Endothelial cell of umbilical vein (primary cell): ENCODE results near the gene WDR27.

Source experiments
- EZH2 ChIP-seq: IDR thresholded peaks from 2 replicates; pipeline ENCODE4 v1.6.1; 2012; ENCODE audit warnings: borderline replicate concordance, low read depth, mild to moderate bottlenecking, moderate library complexity, low read length, inconsistent platforms; ENCODE audit not compliant: severe bottlenecking
- FOS ChIP-seq: IDR thresholded peaks from 2 replicates; pipeline ENCODE4 v1.6.1; 2011; ENCODE audit warnings: mild to moderate bottlenecking, low read length, moderate library complexity, borderline replicate concordance; ENCODE audit not compliant: insufficient read depth
- GATA2 ChIP-seq: IDR thresholded peaks from 2 replicates; pipeline ENCODE4 v1.7.0; 2011; ENCODE audit warnings: low read depth, mild to moderate bottlenecking, moderate library complexity, mixed read lengths, low read length; ENCODE audit not compliant: insufficient read length, insufficient read depth
- MAX ChIP-seq: IDR thresholded peaks from 2 replicates; pipeline ENCODE4 v1.6.1; 2011; ENCODE audit not compliant: insufficient read depth, insufficient read length
- MYC ChIP-seq: IDR thresholded peaks from one replicate; pipeline ENCODE4 v1.6.1; 2011; ENCODE audit warnings: mild to moderate bottlenecking, low read depth, low read length
- POLR2A ChIP-seq: IDR thresholded peaks from 2 replicates; pipeline ENCODE4 v1.6.1; 2012; ENCODE audit warnings: low read depth, mild to moderate bottlenecking, control low read depth, low read length
- POLR2AphosphoS5 ChIP-seq: IDR thresholded peaks from 2 replicates; pipeline ENCODE4 v1.6.1; 2012; ENCODE audit warnings: low read depth, mild to moderate bottlenecking, control low read depth, low read length, moderate library complexity; ENCODE audit not compliant: insufficient read depth
- TF ChIP-seq, protein P1 (sequence below), 2 donors: IDR thresholded peaks; 1 replicate in 1 of 2; 2 replicates in 1 of 2; pipeline ENCODE4 v1.5.1; 2011; ENCODE audit warnings: low read length in 2 of 2, mild to moderate bottlenecking in 2 of 2, moderate library complexity in 2 of 2, control low read depth in 1 of 2, inconsistent platforms in 1 of 2, low read depth in 1 of 2; ENCODE audit not compliant: insufficient read depth in 1 of 2; ENCODE audit errors: extremely low read depth in 1 of 2

- TF ChIP-seq EZH2, result no peak
- TF ChIP-seq, protein P1, sequence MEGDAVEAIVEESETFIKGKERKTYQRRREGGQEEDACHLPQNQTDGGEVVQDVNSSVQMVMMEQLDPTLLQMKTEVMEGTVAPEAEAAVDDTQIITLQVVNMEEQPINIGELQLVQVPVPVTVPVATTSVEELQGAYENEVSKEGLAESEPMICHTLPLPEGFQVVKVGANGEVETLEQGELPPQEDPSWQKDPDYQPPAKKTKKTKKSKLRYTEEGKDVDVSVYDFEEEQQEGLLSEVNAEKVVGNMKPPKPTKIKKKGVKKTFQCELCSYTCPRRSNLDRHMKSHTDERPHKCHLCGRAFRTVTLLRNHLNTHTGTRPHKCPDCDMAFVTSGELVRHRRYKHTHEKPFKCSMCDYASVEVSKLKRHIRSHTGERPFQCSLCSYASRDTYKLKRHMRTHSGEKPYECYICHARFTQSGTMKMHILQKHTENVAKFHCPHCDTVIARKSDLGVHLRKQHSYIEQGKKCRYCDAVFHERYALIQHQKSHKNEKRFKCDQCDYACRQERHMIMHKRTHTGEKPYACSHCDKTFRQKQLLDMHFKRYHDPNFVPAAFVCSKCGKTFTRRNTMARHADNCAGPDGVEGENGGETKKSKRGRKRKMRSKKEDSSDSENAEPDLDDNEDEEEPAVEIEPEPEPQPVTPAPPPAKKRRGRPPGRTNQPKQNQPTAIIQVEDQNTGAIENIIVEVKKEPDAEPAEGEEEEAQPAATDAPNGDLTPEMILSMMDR (IDR thresholded peaks at IDR 0.05; ENCODE audit: extremely low read depth in 1 of 2, insufficient read depth in 1 of 2, low read depth in 1 of 2, low read length in 2 of 2), result no peak
- TF ChIP-seq MYC, result no peak
- no peak for TF ChIP-seq MAX
- no peak for TF ChIP-seq GATA2
- no peak for TF ChIP-seq POLR2AphosphoS5
- no peak for TF ChIP-seq POLR2A
- TF ChIP-seq FOS, result no peak
These were observed 274.0 kb downstream of the WDR27 start for GRCh38 chr6:169427856-169428255.
